Measurements from ENCODE around the gene MTMR3. TPM values are rescaled to one million over a fixed set of nuclear protein-coding genes. Genes with fewer than 3 reads are reported as not detected.

The MTMR3 gene
- total RNA-seq, 1 donor from 2014 or later, result 36.9 TPM

DNA sequence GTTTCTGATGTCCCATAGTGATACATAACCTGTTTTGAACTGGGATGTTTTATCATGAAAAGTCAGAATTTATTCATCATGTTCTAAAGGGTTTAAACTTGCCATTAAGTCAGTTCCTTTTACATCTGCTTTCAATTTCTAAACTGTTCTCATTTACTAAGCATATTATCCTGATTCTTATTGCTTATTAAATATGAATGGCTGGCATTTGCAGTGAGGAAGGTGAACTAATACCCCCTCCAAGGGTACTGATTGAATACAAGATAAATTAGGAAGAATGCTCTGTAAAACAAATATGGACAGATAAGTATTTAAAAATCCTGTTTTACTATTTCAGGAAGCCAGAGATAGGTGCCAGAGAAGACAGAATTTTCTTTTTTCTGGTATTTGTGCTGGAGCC is 126.5 kb downstream of the MTMR3 start:
- Mint-ChIP-seq H3K4me1 (ENCODE audit: low read depth) (peaks cover 4% of the 10 kb centered on the region), H3K27ac (ENCODE audit: unreplicated experiment) (no peak overlapping the region), H3K4me3 (ENCODE audit: unreplicated experiment) (no peak overlapping the region), H3K9me3 (ENCODE audit: low read depth) (no peaks in the 10 kb centered on the region), H3K27me3 (ENCODE audit: low read depth) (no peaks in the 10 kb centered on the region), H3K36me3 (ENCODE audit: low read depth) (peaks cover 7% of the 10 kb centered on the region)
- no peak for DNase-seq (ENCODE audit: low spot score)
- TF ChIP-seq, protein P1, sequence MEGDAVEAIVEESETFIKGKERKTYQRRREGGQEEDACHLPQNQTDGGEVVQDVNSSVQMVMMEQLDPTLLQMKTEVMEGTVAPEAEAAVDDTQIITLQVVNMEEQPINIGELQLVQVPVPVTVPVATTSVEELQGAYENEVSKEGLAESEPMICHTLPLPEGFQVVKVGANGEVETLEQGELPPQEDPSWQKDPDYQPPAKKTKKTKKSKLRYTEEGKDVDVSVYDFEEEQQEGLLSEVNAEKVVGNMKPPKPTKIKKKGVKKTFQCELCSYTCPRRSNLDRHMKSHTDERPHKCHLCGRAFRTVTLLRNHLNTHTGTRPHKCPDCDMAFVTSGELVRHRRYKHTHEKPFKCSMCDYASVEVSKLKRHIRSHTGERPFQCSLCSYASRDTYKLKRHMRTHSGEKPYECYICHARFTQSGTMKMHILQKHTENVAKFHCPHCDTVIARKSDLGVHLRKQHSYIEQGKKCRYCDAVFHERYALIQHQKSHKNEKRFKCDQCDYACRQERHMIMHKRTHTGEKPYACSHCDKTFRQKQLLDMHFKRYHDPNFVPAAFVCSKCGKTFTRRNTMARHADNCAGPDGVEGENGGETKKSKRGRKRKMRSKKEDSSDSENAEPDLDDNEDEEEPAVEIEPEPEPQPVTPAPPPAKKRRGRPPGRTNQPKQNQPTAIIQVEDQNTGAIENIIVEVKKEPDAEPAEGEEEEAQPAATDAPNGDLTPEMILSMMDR (IDR thresholded peaks at IDR 0.05), result no peak

DNA sequence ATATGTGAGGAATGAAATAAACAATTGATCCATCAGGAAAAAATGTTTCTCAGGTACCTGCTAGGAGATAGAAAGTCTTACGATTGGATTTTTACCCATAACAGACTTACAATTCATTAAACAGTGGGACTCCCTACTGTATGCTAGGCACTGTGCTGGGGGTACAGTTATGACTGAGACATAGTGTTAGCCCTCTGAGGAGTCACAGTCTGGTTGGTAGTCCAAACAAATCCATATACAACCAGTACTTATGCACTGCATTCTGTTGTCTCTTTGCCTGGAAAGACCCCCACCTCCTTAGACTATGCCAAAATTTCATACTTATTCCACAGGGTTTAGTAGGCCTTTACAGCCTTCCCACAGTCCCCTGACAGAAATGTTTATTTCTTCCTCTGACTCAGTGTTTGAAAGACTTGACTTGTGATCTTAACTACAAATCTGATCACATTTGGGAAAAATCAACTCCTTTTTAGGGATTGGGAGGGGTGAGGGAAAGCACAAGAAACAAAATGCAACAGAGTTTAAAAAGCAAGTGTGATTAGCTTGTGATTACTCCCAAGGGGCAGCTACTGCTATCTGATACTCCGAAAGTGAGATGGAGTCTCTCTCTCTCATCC is 127.9 kb downstream of the MTMR3 start:
- TF ChIP-seq, protein P1 (IDR thresholded peaks at IDR 0.05), result no peak
- H3K36me3 Mint-ChIP-seq (ENCODE audit: low read depth), result peaks cover 15% of the 10 kb centered on the region
- no peak for DNase-seq (ENCODE audit: low spot score)
- H3K27ac Mint-ChIP-seq (ENCODE audit: unreplicated experiment), result no peak overlapping the region
- no peak overlapping the region for H3K4me3 Mint-ChIP-seq (ENCODE audit: unreplicated experiment)
- H3K4me1 Mint-ChIP-seq (ENCODE audit: low read depth), result no peaks in the 10 kb centered on the region
- H3K9me3 Mint-ChIP-seq (ENCODE audit: low read depth), result no peaks in the 10 kb centered on the region
- no peaks in the 10 kb centered on the region for H3K27me3 Mint-ChIP-seq (ENCODE audit: low read depth)

DNA sequence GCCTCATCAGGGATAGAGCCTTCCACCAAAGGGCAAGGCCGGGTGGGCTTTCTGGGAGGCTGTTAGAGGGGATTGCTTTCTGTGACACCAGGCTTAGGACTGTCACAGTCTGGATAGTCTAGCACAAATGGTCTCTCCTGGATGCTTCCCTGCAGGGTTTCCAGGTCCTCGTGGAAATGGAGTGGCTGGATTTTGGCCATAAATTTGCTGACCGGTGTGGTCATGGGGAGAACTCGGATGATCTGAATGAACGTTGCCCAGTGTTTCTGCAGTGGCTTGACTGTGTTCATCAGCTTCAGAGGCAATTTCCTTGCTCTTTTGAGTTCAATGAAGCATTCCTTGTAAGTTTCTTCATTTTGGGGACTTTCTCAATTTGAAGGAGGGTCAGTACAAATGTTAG is 130.2 kb downstream of the MTMR3 start:
- peaks cover 26% of the 10 kb centered on the region for H3K36me3 Mint-ChIP-seq (ENCODE audit: low read depth)
- H3K27ac Mint-ChIP-seq (ENCODE audit: unreplicated experiment), result no peak overlapping the region

DNA sequence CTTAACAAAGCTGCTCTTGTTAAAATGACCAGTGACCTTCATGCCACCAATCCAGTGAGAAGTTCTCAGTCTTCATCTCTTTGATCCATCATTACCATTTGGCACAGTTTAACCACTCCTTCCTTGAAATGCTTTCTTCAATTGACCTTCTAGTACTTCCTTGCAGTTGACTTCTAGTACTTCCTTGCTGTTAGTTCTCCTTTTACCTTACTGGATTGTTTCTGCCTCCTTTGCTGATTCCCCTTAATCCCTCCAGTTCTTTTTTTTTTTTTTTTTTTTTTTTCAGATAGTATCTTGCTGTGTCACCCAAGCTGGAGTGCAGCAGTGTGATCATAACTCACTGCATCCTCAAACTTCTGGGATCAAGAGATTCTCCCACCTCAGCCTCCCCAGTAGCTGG is 131.3 kb downstream of the MTMR3 start:
- Mint-ChIP-seq H3K27ac (ENCODE audit: unreplicated experiment) (no peak overlapping the region), H3K4me3 (ENCODE audit: unreplicated experiment) (no peak overlapping the region), H3K9me3 (ENCODE audit: low read depth) (no peaks in the 10 kb centered on the region), H3K27me3 (ENCODE audit: low read depth) (no peaks in the 10 kb centered on the region), H3K36me3 (ENCODE audit: low read depth) (peaks cover 27% of the 10 kb centered on the region), H3K4me1 (ENCODE audit: low read depth) (no peaks in the 10 kb centered on the region)
- DNase-seq (ENCODE audit: low spot score), result no peak
- TF ChIP-seq, protein P1 (IDR thresholded peaks at IDR 0.05), result no peak

More for the DNA sequence above, 130.2 kb downstream of the MTMR3 start:
- no peak for DNase-seq (ENCODE audit: low spot score)
- TF ChIP-seq, protein P1 (IDR thresholded peaks at IDR 0.05), result no peak
- no peaks in the 10 kb centered on the region for H3K27me3 Mint-ChIP-seq (ENCODE audit: low read depth)
- H3K4me1 Mint-ChIP-seq (ENCODE audit: low read depth), result no peaks in the 10 kb centered on the region
- no peaks in the 10 kb centered on the region for H3K9me3 Mint-ChIP-seq (ENCODE audit: low read depth)
- H3K4me3 Mint-ChIP-seq (ENCODE audit: unreplicated experiment), result no peak overlapping the region

DNA sequence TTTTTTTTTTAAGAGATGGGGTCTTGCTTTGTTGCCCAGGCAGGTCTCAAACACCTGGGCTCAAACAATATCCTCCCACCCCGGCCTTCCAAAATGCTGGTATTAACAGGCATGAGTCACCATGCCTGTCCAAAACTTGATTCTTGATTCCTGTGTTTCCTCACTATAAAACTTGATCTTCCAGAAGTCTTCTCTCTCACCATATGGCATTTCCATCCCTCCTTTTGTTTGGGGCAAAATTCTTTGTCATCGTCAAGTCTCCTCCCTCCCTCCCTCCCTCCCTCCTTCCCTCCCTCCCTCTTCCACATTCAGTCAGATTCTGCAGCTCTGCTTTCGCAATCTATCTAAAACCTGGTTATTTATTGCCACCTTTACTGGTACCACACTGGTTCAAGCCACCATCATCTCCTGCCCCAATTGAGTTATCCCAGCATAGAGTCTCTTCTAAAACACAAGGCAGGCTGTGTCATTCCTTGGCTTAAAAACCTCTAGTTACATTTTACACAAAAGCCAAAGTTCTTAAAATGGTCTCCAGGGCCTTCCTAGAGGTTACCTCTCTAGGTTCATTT is 132.3 kb downstream of the MTMR3 start:
- Mint-ChIP-seq H3K4me3 (ENCODE audit: unreplicated experiment) (no peak overlapping the region), H3K27me3 (ENCODE audit: low read depth) (no peaks in the 10 kb centered on the region), H3K36me3 (ENCODE audit: low read depth) (peaks cover 28% of the 10 kb centered on the region), H3K4me1 (ENCODE audit: low read depth) (no peaks in the 10 kb centered on the region), H3K9me3 (ENCODE audit: low read depth) (no peaks in the 10 kb centered on the region), H3K27ac (ENCODE audit: unreplicated experiment) (no peak overlapping the region)
- DNase-seq (ENCODE audit: low spot score), result no peak
- TF ChIP-seq, protein P1 (IDR thresholded peaks at IDR 0.05), result no peak
